Activated naive CD4-positive, alpha-beta T cell treated with anti-CD3 and anti-CD28 coated beads for 36 hours (primary cell): Measurements from ENCODE around the gene MICAL2. TPM values are rescaled to one million over a fixed set of nuclear protein-coding genes. Genes with fewer than 3 reads are reported as not detected.

ENCODE experiments used
- CTCF ChIA-PET: fragments of 350-600 bp; sonication (Branson Sonifier 250); formaldehyde crosslinking; loops from one replicate; lab custom pipeline; 2021; ENCODE audit warnings: antibody characterized with exemption; lab: Charles Lee
- DNase-seq: peaks from one replicate; pipeline ENCODE4 v3.0.0-alpha.2; 2020
- H3K27ac Mint-ChIP-seq: one replicate; pipeline ENCODE4 v1.8.0; 2021; ENCODE audit warnings: mild to moderate bottlenecking, mixed read lengths
- H3K27me3 Mint-ChIP-seq: one replicate; pipeline ENCODE4 v1.8.0; 2021; ENCODE audit warnings: low read depth, mixed read lengths
- H3K36me3 Mint-ChIP-seq: one replicate; pipeline ENCODE4 v1.8.0; 2021; ENCODE audit warnings: low read depth, mixed read lengths
- H3K4me1 Mint-ChIP-seq: one replicate; pipeline ENCODE4 v1.8.0; 2021; ENCODE audit warnings: low read depth, mixed read lengths
- H3K4me3 Mint-ChIP-seq: one replicate; pipeline ENCODE4 v1.8.0; 2021; ENCODE audit warnings: mild to moderate bottlenecking, moderate library complexity, mixed read lengths
- H3K9me3 Mint-ChIP-seq: one replicate; pipeline ENCODE4 v1.8.0; 2021; ENCODE audit warnings: mixed read lengths
- intact Hi-C: fragments of 100-400 bp; cut with micrococcal nuclease; formaldehyde crosslinking; loops from one replicate; pipeline ENCODE4 v1.15.1; 2023
- total RNA-seq, 2 experiments: library from RNA; stranded (reverse); gene quantifications; one replicate each; pipeline ENCODE4 v1.2.3, GENCODE V29; 2021

MICAL2 gene
- total RNA-seq, 2 experiments from 2014 or later, result 48.7 to 54.6 TPM

DNA sequence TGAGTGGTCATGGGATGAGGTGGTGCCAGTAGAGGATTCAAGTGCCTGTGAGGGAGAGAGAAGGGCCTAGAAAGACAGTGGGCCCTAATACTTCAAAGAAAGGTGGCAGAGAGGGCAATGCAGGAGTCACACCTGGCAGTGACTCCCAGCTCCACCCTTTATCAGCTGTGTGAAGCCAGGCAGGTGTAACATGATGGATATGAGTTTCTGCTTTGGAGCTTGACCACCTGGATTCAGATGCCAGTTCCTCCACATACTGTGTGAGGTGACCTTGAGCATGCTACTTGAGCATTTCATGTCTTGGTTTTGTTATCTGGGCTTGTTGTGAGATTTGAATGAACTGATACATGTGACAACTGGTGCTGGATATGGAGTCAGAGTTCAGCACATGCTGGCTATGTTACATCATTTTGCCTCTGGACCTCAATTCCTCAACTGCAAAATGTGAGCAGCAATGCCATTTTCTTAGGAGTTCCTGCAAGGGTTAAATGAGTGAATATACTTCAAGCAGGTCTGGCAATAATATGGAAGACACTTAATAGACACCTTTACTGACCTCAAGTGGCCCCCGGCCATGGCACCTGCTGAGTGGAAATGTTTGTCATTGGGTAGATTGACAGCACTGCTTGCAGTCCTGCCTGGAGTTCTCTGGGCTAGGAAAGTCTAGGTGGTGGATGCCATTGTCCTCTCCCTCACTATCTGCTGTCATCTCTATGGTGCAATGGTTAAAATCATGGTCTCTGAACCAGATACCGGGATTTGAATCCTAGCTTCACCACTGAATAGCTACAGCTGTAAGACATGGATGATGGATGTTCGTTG is 83.3 kb downstream of the MICAL2 start:
- H3K4me3 Mint-ChIP-seq, result no peak overlapping the region
- no peaks in the 10 kb centered on the region for H3K9me3 Mint-ChIP-seq
- H3K27ac Mint-ChIP-seq, result no peak overlapping the region
- no peak for DNase-seq
- no peaks in the 10 kb centered on the region for H3K27me3 Mint-ChIP-seq
- intact Hi-C loops, result no loop called here
- H3K36me3 Mint-ChIP-seq, result peaks cover 7% of the 10 kb centered on the region
- H3K4me1 Mint-ChIP-seq, result peaks cover 69% of the 10 kb centered on the region
- CTCF ChIA-PET, result interaction anchor here (0.7 to 2.0 kb wide), 3 partner anchors 8 to 42 kb away, joined by 3 to 11 read pairs (median 3); no protein-coding TSS in a partner anchor

DNA sequence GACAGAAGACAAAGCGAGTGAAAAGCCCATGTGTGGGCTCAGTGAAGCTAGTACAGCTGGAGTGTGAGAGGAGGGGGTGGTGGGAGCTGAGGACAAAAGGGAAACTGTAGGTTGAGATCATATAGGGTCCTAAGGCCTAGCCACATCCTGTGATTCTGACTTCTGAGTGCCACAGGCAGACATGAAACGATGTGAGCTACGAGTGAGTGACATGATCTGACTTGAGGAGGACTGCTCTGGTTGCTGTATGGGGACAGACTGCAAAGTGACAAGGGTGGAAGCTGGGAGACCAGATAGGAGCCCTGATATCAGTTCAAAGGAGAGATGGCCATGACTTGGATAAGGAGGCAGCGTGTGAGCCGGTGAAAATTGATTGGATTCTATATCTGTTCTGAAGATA is 85.4 kb downstream of the MICAL2 start:
- intact Hi-C loops, result loop anchor here (1.0 to 5.0 kb wide), 3 partner anchors 21 to 42 kb away; no protein-coding TSS in a partner anchor
- H3K4me3 Mint-ChIP-seq, result peak overlapping the region; percentile 79
- peak overlapping the region; percentile 90 for H3K27ac Mint-ChIP-seq
- H3K27me3 Mint-ChIP-seq, result no peaks in the 10 kb centered on the region
- peak; percentile 72 for DNase-seq
- H3K36me3 Mint-ChIP-seq, result peaks cover 5% of the 10 kb centered on the region
- H3K9me3 Mint-ChIP-seq, result no peaks in the 10 kb centered on the region
- H3K4me1 Mint-ChIP-seq, result peaks cover 70% of the 10 kb centered on the region
- CTCF ChIA-PET, result interaction anchor here (0.8 to 2.0 kb wide), 3 partner anchors 20 to 109 kb away, joined by 3 to 11 read pairs (median 4); no protein-coding TSS in a partner anchor

DNA sequence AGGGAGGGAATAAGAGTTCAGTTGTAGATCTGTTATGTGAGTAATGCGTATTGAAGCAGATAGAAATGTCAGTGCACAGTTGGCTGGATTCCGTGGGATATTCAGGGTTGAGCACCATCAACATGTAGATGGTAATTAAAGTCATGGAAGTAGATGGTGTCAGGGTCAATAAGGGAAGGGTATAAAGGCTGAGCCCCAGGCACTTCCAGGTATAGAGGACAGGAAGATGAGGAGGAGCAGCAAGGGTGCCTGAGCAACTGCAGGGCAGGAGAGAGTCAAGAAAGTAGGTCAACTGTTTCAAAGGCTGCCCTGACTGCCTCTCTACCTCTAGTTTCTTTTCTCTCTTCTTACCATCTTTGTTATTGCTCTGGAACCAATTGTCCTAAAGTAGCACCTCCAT is 85.9 kb downstream of the MICAL2 start:
- CTCF ChIA-PET, result interaction anchor here (1.1 to 2.0 kb wide), 3 partner anchors 21 to 40 kb away, joined by 4 to 11 read pairs (median 4); no protein-coding TSS in a partner anchor
- Mint-ChIP-seq H3K27me3 (no peaks in the 10 kb centered on the region), H3K36me3 (peaks cover 6% of the 10 kb centered on the region), H3K4me1 (peaks cover 74% of the 10 kb centered on the region), H3K9me3 (no peaks in the 10 kb centered on the region), H3K27ac (peak overlapping the region; percentile 90), H3K4me3 (peak overlapping the region; percentile 79)
- intact Hi-C loops, result loop anchor here (1.0 to 5.0 kb wide), 3 partner anchors 22 to 41 kb away; no protein-coding TSS in a partner anchor
- DNase-seq, result no peak

DNA sequence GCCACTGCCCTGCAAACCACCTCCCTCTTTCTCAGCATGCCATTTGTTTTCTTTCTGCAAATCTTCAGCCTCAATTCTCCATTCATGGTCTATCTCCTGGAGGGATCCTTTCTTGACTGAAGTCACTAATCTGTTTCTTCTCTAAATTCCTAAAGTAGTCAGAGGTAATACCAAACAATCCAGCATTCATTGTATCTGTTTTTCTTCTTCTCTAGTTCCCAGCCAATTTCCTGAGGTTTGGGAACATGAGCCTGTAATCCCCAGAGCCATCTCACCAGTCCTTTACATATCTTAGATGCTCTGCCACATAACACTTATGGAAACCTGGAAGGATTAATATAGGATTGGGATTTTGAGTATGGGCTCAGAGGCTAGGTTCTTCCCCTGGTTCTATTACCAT is 86.5 kb downstream of the MICAL2 start:
- intact Hi-C loops, result loop anchor here (1.0 to 5.0 kb wide), 3 partner anchors 23 to 40 kb away; no protein-coding TSS in a partner anchor
- Mint-ChIP-seq H3K36me3 (peaks cover 6% of the 10 kb centered on the region), H3K9me3 (no peaks in the 10 kb centered on the region), H3K27me3 (no peaks in the 10 kb centered on the region), H3K4me3 (peak overlapping the region; percentile 79), H3K27ac (peak overlapping the region; percentile 90), H3K4me1 (peaks cover 74% of the 10 kb centered on the region)
- no peak for DNase-seq
- CTCF ChIA-PET, result interaction anchor here (1.0 to 2.5 kb wide), 3 partner anchors 10 to 39 kb away, joined by 3 to 7 read pairs (median 4); no protein-coding TSS in a partner anchor

DNA sequence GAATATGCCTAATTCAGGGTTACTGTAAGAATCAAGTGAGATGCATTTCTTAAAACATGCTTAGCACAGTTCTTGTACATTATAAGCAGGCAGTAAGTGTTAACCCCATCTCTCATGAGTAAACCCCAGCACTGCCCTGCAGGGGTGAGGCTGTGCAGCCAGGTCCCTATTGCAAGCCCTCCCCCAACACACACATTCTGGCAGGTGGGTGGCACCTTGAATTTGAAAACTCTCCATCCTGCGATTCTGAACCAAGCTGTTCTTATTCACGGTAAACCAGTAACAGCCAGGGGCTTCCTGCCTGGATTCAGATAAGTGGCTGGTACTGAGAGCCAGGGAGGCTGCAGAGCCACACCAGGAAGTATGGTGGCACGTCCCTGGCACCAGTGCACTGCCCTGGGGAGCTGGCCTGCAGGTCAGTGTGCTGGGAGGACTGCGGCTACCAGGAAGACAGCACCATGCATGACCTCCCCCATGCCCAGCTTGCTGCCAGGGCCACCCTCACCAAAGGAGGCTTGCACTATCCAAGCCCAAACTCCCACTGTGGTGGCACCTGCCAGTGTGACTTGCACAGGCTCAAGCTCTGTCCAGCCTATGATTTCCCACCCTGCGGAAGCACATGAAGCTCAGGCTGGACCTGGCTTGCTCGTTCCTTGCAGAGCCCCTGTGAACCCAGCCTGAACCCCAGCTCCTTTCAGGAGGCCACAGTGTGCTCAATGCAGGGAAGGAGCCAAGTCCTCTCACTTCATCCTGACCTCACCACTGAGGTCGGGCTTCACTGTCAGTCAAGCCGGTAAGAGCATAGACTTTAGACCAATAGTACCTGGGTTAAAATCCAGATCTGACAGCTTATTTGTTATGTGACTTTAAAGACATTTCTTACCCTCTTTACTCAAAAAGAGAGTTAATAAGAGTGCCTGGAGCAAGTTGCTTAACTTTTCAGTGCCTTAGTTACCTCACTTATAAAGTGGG is 88.1 kb downstream of the MICAL2 start:
- CTCF ChIA-PET, result interaction anchor here (0.5 to 2.5 kb wide), 5 partner anchors 9 to 151 kb away, joined by 4 to 7 read pairs (median 4); no protein-coding TSS in a partner anchor
- peak overlapping the region; percentile 79 for H3K4me3 Mint-ChIP-seq
- peaks cover 66% of the 10 kb centered on the region for H3K4me1 Mint-ChIP-seq
- H3K9me3 Mint-ChIP-seq, result no peaks in the 10 kb centered on the region
- H3K27me3 Mint-ChIP-seq, result no peaks in the 10 kb centered on the region
- intact Hi-C loops, result loop anchor here (1.0 to 5.0 kb wide), 3 partner anchors 9 to 39 kb away; no protein-coding TSS in a partner anchor
- peak overlapping the region; percentile 14 for H3K27ac Mint-ChIP-seq
- H3K36me3 Mint-ChIP-seq, result peaks cover 9% of the 10 kb centered on the region
- peak; percentile 48 for DNase-seq

DNA sequence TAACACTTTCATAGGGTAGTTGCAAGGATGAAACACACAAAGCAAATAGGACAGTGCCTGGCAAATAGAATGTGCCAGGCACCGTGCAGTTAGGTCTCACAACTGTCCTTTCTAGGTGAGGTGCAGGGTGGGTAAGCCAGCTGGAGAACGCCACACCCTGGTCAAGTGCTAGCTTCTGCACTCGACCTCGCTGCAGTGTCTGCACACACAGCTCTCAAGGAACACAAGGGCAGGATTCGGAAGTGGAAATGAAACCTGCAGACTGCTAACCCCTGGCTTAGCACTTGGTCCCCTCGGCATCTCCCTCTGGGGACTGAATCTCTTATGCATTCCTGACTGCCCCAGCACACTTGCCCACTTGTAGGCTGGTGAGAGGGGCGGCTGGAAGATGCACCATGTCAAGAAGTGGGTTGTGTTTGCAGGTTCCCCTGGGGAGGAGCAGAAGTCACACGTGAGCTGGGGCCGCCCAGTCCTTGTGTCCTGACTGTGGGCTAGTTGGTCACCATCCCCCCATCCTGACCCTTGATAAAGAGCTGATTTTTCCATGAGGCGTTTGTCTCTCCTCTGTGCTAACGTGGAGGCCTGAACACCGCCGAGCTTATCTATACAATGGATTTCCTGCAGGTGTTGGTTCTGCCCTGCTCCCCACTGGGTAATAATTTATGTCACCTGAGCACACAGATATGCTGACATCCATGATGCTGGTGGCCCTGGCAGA is 89.0 kb downstream of the MICAL2 start:
- intact Hi-C loops, result loop anchor here (5.0 kb wide), 1 partner anchor 38 kb away; no protein-coding TSS in a partner anchor
- Mint-ChIP-seq H3K4me3 (no peak overlapping the region), H3K27ac (peak overlapping the region; percentile 14)

DNA sequence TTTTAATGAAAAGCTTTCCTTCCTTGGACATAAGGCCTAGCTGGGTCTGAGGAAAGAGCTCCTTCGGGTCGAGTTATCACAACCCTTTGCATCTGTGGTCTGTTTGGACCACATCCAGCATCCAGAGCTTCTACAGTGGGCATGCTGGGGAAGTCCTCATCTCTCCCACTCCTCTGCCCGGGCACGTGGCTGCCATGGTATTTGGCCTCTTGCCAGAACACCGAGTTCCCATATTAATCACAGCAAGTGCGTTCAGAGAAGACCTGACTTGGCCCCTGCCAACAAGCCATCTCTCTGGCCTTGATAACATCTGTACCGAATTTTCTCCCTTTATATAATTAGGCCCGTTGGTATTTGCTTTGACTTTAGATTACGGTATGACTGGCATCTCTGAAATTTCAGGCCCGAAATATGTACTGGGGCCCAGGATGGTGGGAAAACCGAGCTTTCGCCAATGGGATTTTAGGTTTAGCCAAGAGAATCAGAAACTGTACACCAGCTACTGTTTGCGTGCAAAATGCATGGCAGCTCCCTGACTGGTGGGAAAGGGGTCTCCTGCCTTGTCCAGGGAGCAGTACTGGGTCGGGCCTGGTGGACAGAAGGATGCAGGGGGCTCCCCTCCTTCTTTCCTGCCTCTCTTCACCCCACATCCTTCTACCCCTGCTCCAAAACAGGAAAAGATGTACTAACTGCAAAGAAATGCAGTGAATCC is 90.0 kb downstream of the MICAL2 start:
- no peak overlapping the region for H3K4me3 Mint-ChIP-seq
- no peaks in the 10 kb centered on the region for H3K27me3 Mint-ChIP-seq
- peaks cover 12% of the 10 kb centered on the region for H3K36me3 Mint-ChIP-seq
- peaks cover 74% of the 10 kb centered on the region for H3K4me1 Mint-ChIP-seq
- no peak for DNase-seq
- peaks cover 2% of the 10 kb centered on the region for H3K9me3 Mint-ChIP-seq
- CTCF ChIA-PET, result interaction anchor here (0.6 to 2.0 kb wide), 4 partner anchors 9 to 147 kb away, joined by 3 to 5 read pairs (median 4); no protein-coding TSS in a partner anchor
- no peak overlapping the region for H3K27ac Mint-ChIP-seq
- intact Hi-C loops, result no loop called here

More for the DNA sequence above, 89.0 kb downstream of the MICAL2 start:
- no peaks in the 10 kb centered on the region for H3K27me3 Mint-ChIP-seq
- H3K36me3 Mint-ChIP-seq, result peaks cover 9% of the 10 kb centered on the region
- CTCF ChIA-PET, result interaction anchor here (1.3 to 2.5 kb wide), 7 partner anchors 8 to 152 kb away, joined by 3 to 7 read pairs (median 4); no protein-coding TSS in a partner anchor
- DNase-seq, result no peak
- H3K4me1 Mint-ChIP-seq, result peaks cover 68% of the 10 kb centered on the region
- H3K9me3 Mint-ChIP-seq, result no peaks in the 10 kb centered on the region

DNA sequence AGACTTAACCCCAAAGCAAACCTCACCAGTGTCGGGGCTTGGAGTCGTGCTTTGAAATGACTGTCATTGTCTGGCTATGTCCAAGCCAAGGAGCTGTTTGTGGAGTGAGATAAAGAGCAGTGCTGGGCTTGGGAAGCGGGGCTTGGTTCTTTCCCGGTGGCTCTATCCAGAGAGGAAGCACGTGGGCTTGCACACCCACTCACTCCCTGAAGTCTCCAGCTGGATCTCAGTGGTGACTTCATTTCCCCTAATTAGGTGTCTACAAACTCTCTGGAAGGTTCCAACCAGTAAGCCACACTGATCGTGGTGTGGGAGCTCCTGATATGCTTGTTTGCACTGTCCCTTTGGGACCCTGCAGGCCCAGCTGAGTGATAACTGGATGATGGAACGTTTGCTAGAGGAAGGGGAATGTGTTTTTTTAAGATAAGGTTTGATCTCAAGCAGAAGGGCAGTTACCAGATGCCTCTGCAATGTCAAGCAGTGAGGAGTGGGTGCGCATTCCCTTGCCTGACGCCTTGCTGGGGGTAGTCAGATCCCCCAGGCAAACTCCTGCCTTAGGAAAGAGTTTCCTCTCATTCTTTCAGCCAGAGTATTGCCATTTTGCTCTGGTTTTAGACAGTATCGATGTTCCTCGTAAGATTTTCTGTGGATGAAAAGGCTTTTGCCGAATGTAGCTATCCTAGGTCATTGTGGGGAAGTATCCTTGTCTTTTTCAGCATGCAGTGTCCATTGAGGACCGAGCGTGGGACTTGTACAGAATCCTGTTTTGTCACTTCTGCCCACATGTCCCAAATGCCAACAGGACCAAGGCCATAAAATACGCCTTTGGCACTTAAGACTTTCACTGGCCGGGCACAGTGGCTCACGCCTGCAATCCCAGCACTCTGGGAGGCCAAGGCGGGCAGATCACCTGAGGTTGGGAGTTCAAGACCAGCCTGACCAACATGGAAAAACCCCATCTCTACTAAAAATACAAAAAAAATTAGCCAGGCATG is 90.9 kb downstream of the MICAL2 start:
- intact Hi-C loops, result no loop called here
- Mint-ChIP-seq H3K27ac (no peak overlapping the region), H3K9me3 (peaks cover 2% of the 10 kb centered on the region), H3K4me3 (no peak overlapping the region), H3K4me1 (peaks cover 74% of the 10 kb centered on the region), H3K27me3 (no peaks in the 10 kb centered on the region), H3K36me3 (peaks cover 16% of the 10 kb centered on the region)
- no peak for DNase-seq
- CTCF ChIA-PET, result interaction anchor here (2.0 kb wide), 1 partner anchor 51 kb away, joined by 4 read pairs; no protein-coding TSS in a partner anchor

DNA sequence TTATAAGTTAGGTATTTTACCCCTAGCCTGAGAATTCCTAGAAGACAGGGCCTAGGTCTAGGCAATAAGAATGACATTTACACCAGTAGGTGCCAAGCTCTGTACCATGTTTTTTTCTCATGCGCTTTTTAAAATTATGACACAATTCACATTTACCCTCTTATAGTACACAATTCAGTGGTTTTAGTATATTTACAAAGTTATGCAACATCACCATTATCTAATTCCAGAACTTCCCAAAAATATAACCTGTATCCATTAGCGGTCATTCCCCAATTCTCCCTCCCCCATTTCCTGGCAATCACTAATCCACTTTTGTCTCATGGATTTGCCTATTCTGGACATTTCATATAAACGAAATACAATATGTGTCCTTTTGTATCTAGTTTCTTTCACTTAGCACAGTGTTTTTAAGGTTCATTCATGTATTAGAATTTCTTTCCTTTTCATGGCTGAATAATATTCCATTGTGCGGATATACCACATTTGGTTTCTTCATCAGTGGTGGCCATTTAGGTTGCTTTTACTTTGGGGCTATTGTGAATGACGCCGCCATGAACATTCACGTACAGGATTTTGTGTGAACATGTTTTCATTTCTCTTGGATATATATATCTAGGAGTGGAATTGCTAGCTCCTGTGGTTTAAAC is 92.4 kb downstream of the MICAL2 start:
- H3K9me3 Mint-ChIP-seq, result peaks cover 2% of the 10 kb centered on the region
- no peak overlapping the region for H3K4me3 Mint-ChIP-seq
- peaks cover 22% of the 10 kb centered on the region for H3K36me3 Mint-ChIP-seq
- CTCF ChIA-PET, result interaction anchor here (0.7 kb wide), 2 partner anchors 39 to 52 kb away, joined by 3 read pairs; no protein-coding TSS in a partner anchor
- H3K4me1 Mint-ChIP-seq, result peaks cover 74% of the 10 kb centered on the region
- no peak overlapping the region for H3K27ac Mint-ChIP-seq
- intact Hi-C loops, result no loop called here
- no peak for DNase-seq
- H3K27me3 Mint-ChIP-seq, result no peaks in the 10 kb centered on the region
